Amygdala (tissue), 56 donors: ENCODE measurements around the gene MTRFR.
A peak's percentile ranks its signal among the peaks of the same experiment; 100 is the strongest.
"Not testable (repeated sequence)": the region's sequence is repeated elsewhere in the genome, so short reads cannot be mapped to it uniquely, and the experiment has no call there.

Source experiments
- DNase-seq, 56 donors: peaks; one replicate each; lab custom pipeline; 2025; lab: John Stamatoyannopoulos, UW

MTRFR gene

GRCh38 chr12:123232807-123233504, at the start of gene MTRFR, which contains the start of gene MPHOSPH9:
Gene MTRFR (plus strand): TSS chr12:123233436. CDS start chr12:123253675, 20,239 bp downstream.
Gene MPHOSPH9 (minus strand): TSS chr12:123233141. CDS start chr12:123230364, 2,777 bp downstream.
- DNase-seq = peak; percentile 89 to 100 (median 98)

- DNase-seq = no peak
Observed at GRCh38 chr12:123187637-123188036, 45.6 kb upstream of the MTRFR start.

GRCh38 chr12:123199936-123200335, 33.3 kb upstream of the MTRFR start:
- DNase-seq = no peak

DNA sequence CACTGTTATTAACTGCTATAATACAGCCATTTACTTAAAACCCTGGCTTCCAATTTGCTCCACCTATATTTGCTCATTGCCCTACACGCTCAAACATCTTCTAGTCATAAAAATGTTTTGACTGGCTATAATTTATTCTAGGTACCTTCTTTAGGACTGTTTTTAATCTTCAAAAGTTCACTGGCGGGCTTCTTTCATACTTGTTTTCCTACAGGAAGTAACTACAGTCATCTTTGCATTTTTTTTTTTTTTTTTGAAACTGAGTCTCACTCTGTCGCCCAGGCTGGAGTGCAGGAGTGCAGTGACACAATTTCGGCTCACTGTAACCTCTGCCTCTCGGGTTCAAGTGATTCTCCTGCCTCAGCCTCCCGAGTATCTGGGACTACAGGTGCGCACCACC, 32.8 kb upstream of the MTRFR start:
- no peak for DNase-seq

DNA sequence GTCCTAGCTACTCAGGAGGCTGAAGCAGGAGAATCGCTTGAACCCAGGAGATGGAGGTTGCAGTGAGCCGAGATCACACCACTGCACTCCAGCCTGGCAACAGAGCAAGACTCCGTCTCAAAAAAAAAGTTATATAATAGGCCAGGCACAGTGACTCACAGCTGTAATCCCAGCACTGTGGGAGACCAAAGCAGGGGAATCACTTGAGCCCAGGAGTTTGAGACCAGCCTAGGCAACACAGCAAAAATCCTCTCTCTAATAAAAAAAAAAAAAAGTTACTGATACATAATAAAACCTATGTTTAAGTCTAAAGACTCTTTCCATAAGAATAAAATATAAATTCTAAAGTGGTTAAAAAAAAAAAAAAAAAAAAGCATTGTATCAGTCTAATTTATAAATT, 26.4 kb upstream of the MTRFR start:
- not testable (repeated sequence) for DNase-seq

DNA sequence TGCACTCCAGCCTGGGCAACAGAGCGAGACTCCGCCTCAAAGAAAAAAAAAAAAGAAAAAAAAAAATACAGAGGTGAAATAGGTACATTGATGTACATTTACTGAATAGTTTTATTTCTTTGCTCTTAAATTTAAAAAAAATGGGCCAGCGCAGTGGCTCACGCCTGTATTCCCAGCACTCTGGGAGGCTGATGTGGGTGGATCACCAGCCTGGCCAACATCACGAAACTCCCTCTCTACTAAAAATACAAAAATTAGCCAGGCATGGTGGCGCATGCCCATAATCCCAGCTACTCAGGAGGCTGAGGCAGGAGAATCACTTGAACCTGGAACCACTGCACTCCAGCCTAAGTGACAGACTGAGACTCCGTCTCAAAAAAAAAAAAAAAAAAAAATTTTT, 25.4 kb upstream of the MTRFR start:
- peak in 6 of 56 donors; percentile 0 to 13 (median 3) for DNase-seq

DNA sequence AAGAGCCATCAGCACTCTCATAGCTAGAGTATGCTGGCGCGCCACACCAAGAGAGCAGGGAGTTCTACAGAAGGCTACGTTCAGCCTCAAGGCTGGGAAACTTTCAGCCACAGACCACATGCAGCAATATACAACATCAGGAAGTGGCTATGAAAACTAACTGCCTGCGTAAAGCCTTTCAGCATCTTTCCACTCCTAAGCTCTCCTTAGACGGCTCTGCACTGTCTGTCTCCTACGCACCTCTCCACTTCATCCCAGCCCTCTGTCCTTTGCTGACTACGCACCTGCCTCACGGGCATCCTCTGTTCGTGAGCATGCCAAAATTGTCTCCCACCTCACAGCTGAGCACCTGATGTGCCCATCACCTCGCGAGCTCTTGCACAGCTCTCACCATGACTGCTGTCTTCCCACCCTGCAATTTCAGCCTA, 10.0 kb upstream of the MTRFR start:
- DNase-seq = no peak

DNA sequence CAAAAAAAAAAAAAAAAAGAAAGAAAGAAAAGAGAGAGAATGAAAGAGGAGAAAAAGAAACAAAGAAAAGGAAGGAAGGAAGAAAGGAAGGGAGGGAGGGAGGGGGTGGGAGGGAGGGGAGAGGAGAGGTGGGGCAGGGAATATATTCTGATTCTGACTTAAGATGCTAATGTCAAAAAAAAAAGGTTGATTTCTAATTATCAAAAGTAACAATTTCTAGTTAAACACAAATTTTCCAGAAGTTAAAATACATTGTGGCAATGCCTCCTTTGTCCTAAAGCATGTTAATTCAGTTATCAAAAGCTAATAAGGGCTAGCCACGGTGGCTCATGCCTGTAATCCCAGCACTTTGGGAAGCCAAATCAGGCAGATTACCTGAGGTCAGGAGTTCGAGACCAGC, 7.8 kb upstream of the MTRFR start:
- no peak for DNase-seq

DNA sequence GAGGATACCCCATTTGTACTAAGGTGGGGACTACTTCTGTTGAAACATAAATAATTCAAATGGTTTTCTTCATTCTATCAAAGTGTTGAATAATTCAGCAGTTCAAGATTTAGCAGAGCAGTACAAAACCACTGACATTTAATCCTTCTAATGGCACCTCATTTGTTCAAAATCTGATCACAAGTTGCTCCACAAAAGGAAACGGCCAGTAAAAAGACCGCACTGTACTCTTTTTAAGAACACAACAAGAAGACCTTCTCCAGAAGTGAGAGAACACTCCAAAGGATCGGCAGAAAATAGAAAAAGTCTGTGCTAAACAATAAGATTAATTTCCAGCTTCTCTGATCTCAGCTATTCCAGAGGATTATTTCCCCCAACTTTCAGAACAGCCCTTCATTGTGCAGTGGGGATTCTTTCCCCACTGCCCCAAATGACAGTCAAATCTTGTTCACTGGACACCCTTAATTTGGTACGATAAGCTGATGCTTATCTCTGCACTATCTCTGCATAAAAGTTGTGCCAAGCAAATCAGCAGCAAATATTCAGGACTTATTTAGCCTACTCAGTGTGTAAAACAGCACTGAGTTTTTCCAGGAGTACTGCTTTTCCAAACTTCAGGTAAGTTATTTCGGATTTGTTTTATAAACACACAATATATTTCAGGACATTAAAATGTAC, 5.5 kb upstream of the MTRFR start:
- DNase-seq = no peak

DNA sequence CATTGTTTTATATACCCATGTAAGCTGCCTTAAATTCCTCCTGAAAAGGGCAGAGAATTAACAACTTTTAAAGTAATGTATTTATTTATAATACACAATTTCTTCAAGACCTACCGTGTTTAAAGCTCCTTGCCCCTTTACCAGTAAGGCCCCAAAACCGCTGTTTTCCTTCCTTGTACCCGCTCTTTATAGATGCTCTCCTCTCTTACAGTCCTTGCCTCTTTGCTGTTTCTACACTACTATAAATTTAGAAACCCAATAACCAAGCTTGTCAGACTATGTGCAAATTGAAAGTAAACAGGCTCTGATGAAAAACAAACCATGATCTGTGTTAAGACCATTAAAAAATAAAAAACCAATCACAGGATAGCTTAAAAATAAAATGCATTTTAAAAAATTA, 4.2 kb upstream of the MTRFR start:
- no peak for DNase-seq

DNA sequence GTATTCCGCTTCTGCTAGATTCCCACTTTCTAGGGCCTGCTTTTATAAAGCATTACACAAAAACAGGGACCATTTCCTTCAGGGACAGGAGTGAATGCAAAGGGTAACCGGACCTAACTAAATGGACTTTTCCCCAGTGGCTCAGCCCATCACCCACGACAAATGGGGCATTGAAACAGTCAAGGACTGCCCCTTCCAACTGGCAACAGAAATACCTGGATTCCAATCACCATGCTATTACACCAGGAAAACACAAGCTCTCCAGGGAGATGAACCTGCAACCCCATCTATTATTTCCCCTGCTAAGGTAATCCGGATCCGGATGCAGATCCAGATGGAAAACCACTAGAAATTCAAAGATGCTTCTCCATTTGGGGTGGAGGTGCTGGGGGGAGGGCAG, 1.3 kb upstream of the MTRFR start:
- peak in 1 of 56 donors; percentile 42 for DNase-seq

- DNase-seq = peak in 3 of 56 donors; percentile 59 to 69 (median 60)
Observed at GRCh38 chr12:123232472-123232806, 797 bp upstream of the MTRFR start.

DNA sequence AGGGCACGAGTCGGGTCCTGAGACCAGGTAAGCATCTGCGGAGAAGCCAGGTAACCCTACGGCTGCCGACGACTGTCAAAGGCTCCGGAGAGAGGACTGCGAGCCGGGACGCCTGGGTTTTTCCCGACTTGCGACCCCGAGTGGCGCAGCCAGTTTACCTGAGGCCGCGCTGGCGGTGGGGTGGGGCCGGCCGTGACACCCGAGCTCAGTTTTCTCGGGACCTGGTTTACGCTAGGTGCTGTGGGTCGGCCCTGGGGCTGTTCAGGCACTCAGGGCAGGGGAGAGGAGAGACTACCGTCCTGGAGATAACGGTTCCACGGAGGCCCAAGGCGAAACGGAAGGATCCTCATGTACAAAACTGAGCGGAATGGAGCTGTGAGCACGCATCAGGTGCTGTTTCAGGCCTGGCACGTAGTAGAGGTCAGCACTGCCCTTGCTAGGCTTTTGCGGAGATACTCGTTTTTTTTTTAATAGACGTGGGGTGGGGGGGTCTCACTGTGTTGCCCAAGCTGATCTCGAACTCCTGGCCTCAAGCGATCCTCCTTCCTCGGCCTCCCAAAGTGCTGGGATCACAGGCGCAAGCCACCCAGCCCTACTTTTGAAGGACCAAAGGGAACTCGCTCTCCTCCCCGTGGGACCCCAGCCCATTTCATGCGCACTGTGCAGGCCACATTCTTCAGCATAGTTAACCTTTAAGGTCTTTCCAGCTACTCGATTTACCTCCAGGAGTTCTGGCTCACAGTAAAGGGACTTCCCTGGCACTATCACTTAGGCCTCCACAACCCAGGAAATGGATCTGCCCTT, 471 bp downstream of the MTRFR start:
- DNase-seq = no peak

GRCh38 chr12:123237646-123238329, 4.6 kb downstream of the MTRFR start:
- DNase-seq = peak in 19 of 56 donors; percentile 4 to 66 (median 13)

GRCh38 chr12:123238330-123238682, 5.1 kb downstream of the MTRFR start:
- DNase-seq = no peak

- no peak for DNase-seq
Observed at GRCh38 chr12:123238961-123239360, 5.7 kb downstream of the MTRFR start.

DNA sequence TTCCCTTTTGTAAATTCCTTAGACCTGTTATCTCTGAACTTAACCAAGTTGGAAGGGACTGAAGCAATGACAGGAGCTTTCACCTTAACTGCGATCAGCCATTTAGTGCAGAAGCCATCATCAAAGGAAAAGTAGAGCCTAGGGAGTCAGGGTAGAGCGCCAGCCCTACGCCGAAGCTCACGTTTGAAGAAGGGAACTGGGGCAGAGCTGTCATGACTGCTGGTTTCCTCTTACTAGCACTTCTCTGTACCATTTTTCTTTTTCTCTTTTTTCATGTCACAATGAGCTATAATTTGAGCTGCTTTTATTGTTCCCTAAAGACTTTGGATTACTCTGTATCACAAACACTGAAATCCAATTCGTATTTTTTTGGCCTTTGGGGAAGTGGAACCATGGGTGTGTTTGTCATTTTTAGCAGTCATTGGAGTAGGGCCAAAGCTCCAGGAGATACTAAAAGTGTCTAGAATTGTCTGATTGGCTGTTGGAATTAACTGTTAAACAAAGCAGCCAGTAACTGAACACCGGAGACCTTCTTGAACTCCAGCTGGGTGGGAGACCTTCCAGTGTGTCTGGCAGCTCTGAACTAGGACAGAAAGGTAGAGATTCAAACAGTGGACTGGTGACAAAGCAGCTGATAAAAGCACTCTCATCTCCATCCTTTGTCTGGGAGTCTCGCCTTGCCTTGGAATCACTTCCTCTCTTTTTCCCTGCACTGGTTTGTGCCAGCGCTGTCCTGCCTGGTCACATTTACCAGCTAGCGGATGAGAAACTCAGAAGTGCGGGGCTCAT, 9.1 kb downstream of the MTRFR start:
- peak in 3 of 56 donors; percentile 5 to 13 (median 5) for DNase-seq

GRCh38 chr12:123243671-123244262, 10.5 kb downstream of the MTRFR start:
- no peak for DNase-seq

DNA sequence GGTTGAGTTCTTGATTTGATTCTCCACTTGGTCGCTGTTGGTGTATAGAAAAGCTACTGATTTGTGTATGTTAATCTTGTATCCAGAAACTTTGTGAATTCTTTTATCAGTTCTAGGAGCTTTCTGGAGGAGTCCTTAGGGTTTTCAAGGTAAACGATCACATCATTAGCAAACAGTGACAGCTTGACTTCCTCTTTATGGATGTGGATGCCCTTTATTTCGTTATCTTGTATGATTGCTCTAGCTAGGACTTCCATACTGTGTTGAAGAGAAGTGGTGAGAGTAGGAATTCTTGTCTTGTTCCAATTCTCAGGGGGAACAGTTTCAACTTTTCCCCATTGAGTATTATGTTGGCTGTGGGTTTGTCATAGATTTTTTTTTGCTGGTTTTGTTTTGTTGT, 12.4 kb downstream of the MTRFR start:
- no peak for DNase-seq

- DNase-seq = not testable (repeated sequence)
Observed at GRCh38 chr12:123248129-123248528, 14.9 kb downstream of the MTRFR start.
